Measurements from ENCODE around the gene SKOR1. TPM values are rescaled to one million over a fixed set of nuclear protein-coding genes. Genes with fewer than 3 reads are reported as not detected.

SKOR1 gene
- total and polyA plus RNA-seq, 2 of the 13 experiments (the other 11 are each of a cell fraction or from before 2014, with no cell fraction given), result 0.09 to 0.11 TPM

DNA sequence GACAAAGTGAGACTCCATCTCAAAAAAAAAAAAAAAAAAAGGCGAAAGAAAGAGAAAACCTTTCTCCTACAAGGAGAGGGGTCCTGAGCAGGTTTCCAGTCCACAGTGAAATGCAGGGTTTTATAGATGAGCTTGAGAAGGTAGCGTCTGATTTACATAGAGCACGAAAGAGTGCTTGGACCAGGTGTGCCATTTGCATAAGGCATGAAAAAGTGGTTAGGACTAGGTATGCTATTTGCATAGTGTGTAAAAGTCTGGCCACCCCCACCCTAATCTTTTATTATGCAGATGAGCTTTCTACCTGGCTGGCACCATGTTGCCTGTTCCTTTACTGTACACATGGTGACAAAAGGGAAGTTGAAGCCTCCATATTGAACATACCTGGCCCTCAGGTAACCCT is 28.1 kb downstream of the SKOR1 start:
- no peaks in the 10 kb centered on the region for H3K27me3 ChIP-seq (ENCODE audit: control insufficient read depth in 1 of 2, insufficient read depth in 2 of 2, low read length in 2 of 2)
- ChIA-PET POLR2A (interaction anchor here (1.5 kb wide), 1 partner anchor 13 kb away, joined by 5 read pairs; no protein-coding TSS in a partner anchor), CTCF (ENCODE audit: low intra/inter-chr PET ratio, low total read pairs) (no interaction called here)
- 95% methylated on average over 3 of the region's 3 CpGs for WGBS (ENCODE audit: low lambda C conversion rate)
- TF ChIP-seq ZNF350 (CRISPR knock-in tag; IDR thresholded peaks at IDR 0.05; ENCODE audit: borderline replicate concordance, low read depth), result no peak
- no peak for TF ChIP-seq AFF4 (CRISPR knock-in tag; IDR thresholded peaks at IDR 0.05)
- TF ChIP-seq TCF12 (IDR thresholded peaks at IDR 0.05), result no peak
- no peak for TF ChIP-seq TCF12 (CRISPR knock-in tag; IDR thresholded peaks at IDR 0.05)
- no peak for TF ChIP-seq NFKBIZ (CRISPR knock-in tag; IDR thresholded peaks at IDR 0.05)
- TF ChIP-seq SOX13 (IDR thresholded peaks at IDR 0.05), result no peak
- TF ChIP-seq SOX13 (CRISPR knock-in tag; conservative IDR thresholded peaks at IDR 0.05 in 1 of 2, IDR thresholded peaks at IDR 0.05 in 1 of 2), result no peak
- TF ChIP-seq, protein P1, sequence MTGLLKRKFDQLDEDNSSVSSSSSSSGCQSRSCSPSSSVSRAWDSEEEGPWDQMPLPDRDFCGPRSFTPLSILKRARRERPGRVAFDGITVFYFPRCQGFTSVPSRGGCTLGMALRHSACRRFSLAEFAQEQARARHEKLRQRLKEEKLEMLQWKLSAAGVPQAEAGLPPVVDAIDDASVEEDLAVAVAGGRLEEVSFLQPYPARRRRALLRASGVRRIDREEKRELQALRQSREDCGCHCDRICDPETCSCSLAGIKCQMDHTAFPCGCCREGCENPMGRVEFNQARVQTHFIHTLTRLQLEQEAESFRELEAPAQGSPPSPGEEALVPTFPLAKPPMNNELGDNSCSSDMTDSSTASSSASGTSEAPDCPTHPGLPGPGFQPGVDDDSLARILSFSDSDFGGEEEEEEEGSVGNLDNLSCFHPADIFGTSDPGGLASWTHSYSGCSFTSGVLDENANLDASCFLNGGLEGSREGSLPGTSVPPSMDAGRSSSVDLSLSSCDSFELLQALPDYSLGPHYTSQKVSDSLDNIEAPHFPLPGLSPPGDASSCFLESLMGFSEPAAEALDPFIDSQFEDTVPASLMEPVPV (CRISPR knock-in tag; IDR thresholded peaks at IDR 0.05), result no peak
- no peak for TF ChIP-seq ZNF546 (CRISPR knock-in tag; conservative IDR thresholded peaks at IDR 0.05)
- no peak for TF ChIP-seq PHF5A (CRISPR knock-in tag; IDR thresholded peaks at IDR 0.05; ENCODE audit: low read depth, unreplicated experiment)
- TF ChIP-seq EZH2 (conservative IDR thresholded peaks at IDR 0.05; ENCODE audit: low read depth, low read length), result no peak
- TF ChIP-seq TOE1 (CRISPR knock-in tag; IDR thresholded peaks at IDR 0.05), result no peak
- TF ChIP-seq, protein P2, sequence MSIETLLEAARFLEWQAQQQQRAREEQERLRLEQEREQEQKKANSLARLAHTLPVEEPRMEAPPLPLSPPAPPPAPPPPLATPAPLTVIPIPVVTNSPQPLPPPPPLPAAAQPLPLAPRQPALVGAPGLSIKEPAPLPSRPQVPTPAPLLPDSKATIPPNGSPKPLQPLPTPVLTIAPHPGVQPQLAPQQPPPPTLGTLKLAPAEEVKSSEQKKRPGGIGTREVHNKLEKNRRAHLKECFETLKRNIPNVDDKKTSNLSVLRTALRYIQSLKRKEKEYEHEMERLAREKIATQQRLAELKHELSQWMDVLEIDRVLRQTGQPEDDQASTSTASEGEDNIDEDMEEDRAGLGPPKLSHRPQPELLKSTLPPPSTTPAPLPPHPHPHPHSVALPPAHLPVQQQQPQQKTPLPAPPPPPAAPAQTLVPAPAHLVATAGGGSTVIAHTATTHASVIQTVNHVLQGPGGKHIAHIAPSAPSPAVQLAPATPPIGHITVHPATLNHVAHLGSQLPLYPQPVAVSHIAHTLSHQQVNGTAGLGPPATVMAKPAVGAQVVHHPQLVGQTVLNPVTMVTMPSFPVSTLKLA (IDR thresholded peaks at IDR 0.05), result no peak
- H3K4me1 ChIP-seq (ENCODE audit: insufficient read depth, low read length), result peaks cover 70% of the 10 kb centered on the region
- no peak overlapping the region for H2AFZ ChIP-seq (ENCODE audit: low read length)
- no peak overlapping the region for H3K4me3 ChIP-seq (replicated peaks in 1 of 3; ENCODE audit: insufficient read depth in 1 of 3, low read depth in 2 of 3, low read length in 3 of 3)
- H4K20me1 ChIP-seq (ENCODE audit: insufficient read depth, low read length), result no peaks in the 10 kb centered on the region
- no peak overlapping the region for H3K9ac ChIP-seq (ENCODE audit: insufficient read depth, low read depth, low read length)
- peak overlapping the region; percentile 60 for H3K27ac ChIP-seq (ENCODE audit: extremely low read length, insufficient read depth, low read length)
- FAIRE-seq, result no peak
- no peaks in the 10 kb centered on the region for H3K79me2 ChIP-seq (ENCODE audit: insufficient read depth, low read length)
- in situ Hi-C loops (cut with HindIII; ENCODE audit: extremely low pct_ligation_motif_present, low pct_unique_long_range_greater_than_20kb), result no loop called here
- H3K4me2 ChIP-seq (ENCODE audit: low read depth, low read length), result no peak overlapping the region
- no TSS peak for BruUV-seq (replicated peaks)
- intact Hi-C loops (cut with micrococcal nuclease; ENCODE audit: unreplicated experiment), result no loop called here
- no peaks in the 10 kb centered on the region for H3K9me3 ChIP-seq (ENCODE audit: low read length)
- no peak for ATAC-seq
- no peaks in the 10 kb centered on the region for H3K36me3 ChIP-seq (replicated peaks in 1 of 2; ENCODE audit: control insufficient read depth in 1 of 2, insufficient read depth in 2 of 2, low read length in 2 of 2)
- DNase-seq (ENCODE audit: low spot score), result no peak

All from HepG2 (cell line).